ENCODE measurements around the gene S100B. TPM values are rescaled to one million over a fixed set of nuclear protein-coding genes. Genes with fewer than 3 reads are reported as not detected.

The S100B gene
- total RNA-seq, 6 donors from 2014 or later = 1.8 to 4.5 (median 2.7) TPM; not detected in 2

DNA sequence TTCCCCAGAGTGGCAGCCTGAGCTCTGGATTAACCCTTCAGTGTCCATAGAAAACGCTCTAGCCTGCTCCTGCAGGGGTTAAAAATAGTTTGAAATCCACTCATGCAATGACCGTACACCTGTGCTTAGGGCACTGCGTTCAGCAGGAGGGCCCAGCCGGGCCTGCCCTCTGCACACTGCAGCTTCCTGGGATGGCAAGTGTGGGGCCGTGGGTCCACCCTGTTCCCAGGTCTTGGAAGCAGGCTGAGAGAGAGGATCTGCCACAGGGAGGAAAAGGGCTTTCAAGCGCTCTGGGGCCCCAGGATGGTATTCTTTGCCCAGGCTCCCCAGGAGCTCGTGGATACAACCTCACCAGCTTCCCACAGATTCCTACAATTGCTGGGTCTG is 1.5 kb upstream of the S100B start:
- H3K27ac ChIP-seq = peak overlapping the region in 2 of 4 donors; percentile 27 to 28
- H3K4me3 ChIP-seq = no peak overlapping the region
- H3K27me3 ChIP-seq = no peaks in the 10 kb centered on the region
- peaks cover 0 to 4% (median 0%) of the 10 kb centered on the region in 4 donors for H3K9me3 ChIP-seq
- no peaks in the 10 kb centered on the region for H3K36me3 ChIP-seq
- 49 to 67% methylated on average over 1 to 7 of the region's 7 CpGs for WGBS, 2 donors
- no peak for TF ChIP-seq POLR2A (IDR thresholded peaks at IDR 0.05)
- TF ChIP-seq EP300 (IDR thresholded peaks at IDR 0.05) = no peak
- TF ChIP-seq, protein P1, sequence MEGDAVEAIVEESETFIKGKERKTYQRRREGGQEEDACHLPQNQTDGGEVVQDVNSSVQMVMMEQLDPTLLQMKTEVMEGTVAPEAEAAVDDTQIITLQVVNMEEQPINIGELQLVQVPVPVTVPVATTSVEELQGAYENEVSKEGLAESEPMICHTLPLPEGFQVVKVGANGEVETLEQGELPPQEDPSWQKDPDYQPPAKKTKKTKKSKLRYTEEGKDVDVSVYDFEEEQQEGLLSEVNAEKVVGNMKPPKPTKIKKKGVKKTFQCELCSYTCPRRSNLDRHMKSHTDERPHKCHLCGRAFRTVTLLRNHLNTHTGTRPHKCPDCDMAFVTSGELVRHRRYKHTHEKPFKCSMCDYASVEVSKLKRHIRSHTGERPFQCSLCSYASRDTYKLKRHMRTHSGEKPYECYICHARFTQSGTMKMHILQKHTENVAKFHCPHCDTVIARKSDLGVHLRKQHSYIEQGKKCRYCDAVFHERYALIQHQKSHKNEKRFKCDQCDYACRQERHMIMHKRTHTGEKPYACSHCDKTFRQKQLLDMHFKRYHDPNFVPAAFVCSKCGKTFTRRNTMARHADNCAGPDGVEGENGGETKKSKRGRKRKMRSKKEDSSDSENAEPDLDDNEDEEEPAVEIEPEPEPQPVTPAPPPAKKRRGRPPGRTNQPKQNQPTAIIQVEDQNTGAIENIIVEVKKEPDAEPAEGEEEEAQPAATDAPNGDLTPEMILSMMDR (IDR thresholded peaks at IDR 0.05) = no peak
- no peak for TF ChIP-seq POLR2AphosphoS5 (IDR thresholded peaks at IDR 0.05)
- ATAC-seq (ENCODE audit: low FRiP score in 2 of 2) (peak in 1 of 2 donors; percentile 15), DNase-seq (peak in 1 of 2 donors; percentile 39)
- H3K4me1 ChIP-seq = peaks cover 4 to 20% (median 17%) of the 10 kb centered on the region in 4 donors

DNA sequence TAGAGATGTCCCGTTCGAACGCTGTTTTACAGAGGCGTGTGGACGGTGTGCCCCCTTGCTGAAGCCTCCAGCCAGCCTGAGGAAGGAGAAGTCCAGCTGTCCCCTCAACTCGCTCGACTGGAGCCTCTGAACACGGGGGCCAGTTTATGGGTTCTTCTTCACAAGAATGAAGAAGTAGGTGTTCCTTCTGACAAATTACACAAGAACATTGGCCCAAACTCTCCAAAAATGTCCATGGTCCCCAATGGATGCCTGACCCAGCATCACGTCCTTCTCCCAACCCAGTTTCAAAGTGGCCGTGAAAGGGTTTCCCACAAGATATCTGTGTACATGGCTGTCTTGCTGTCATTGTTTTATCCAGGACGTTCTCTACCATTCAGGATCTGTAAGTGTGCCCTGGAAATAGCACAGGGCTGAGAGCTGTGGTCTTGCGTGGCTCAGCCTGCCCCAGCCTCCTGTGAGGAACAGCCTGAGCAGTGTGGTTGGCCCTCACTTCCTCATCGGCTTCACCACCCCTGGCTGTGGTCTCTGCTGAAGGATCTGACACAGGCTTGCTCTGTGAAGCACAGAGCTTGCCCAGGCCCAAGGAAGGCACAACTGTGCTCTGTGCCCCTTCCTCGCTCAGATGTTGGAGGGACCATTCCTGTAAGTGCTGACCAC is 1.0 kb upstream of the S100B start:
- TF ChIP-seq POLR2A (IDR thresholded peaks at IDR 0.05) (peak in 1 of 4 donors; percentile 18), POLR2AphosphoS5 (IDR thresholded peaks at IDR 0.05) (peak in 1 of 2 donors; percentile 30), EP300 (IDR thresholded peaks at IDR 0.05) (no peak)
- TF ChIP-seq, protein P1 (IDR thresholded peaks at IDR 0.05) = no peak
- Histone ChIP-seq H3K27ac (peak overlapping the region in 2 of 4 donors; percentile 27 to 28), H3K9me3 (peaks cover 0 to 4% (median 0%) of the 10 kb centered on the region in 4 donors), H3K4me1 (peaks cover 4 to 20% (median 17%) of the 10 kb centered on the region in 4 donors), H3K36me3 (no peaks in the 10 kb centered on the region), H3K4me3 (no peak overlapping the region), H3K27me3 (no peaks in the 10 kb centered on the region)
- DNase-seq (peak in 1 of 2 donors; percentile 82), ATAC-seq (ENCODE audit: low FRiP score in 2 of 2) (peak; percentile 81 to 87)
- WGBS, 2 donors = 53 to 80% methylated on average over 12 to 14 of the region's 14 CpGs

DNA sequence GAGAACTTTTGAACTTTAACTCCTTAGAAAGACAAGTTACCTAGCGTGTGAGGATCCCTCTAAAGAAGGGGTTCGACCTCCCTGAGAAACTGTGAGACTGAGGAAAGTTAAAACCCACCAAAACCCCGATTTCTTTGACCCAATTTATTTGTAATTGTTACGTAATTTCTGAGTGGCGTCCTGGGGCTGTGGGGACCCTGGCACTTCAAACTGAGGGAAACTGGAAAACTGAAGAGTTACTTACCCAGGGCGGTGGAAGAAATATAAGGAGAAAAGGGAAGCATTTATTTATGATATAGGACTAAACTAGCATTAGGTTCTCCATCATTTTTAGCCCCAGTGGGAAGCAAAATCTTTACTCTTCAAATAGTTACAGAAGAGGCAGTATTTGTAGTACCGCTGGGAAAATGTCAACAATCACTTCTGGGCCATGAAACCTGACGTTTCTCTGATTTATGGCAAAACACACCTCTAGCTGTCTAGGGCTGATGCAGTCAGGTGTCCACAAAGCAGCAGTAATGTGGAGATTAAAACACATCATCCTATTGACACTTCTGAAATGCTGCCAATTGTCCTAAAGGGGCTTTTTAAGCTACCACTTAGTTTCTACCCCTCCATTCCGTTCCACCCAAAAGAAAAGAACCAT is 430 bp downstream of the S100B start:
- DNase-seq (no peak), ATAC-seq (ENCODE audit: low FRiP score in 2 of 2) (no peak)
- Histone ChIP-seq H3K27me3 (no peaks in the 10 kb centered on the region), H3K4me3 (no peak overlapping the region), H3K9me3 (no peaks in the 10 kb centered on the region), H3K36me3 (no peaks in the 10 kb centered on the region), H3K27ac (peak overlapping the region in 1 of 4 donors; percentile 27), H3K4me1 (peaks cover 4 to 20% (median 17%) of the 10 kb centered on the region in 4 donors)
- TF ChIP-seq POLR2AphosphoS5 (IDR thresholded peaks at IDR 0.05) = no peak
- no peak for TF ChIP-seq EP300 (IDR thresholded peaks at IDR 0.05)
- TF ChIP-seq, protein P1 (IDR thresholded peaks at IDR 0.05) = no peak
- 69 to 77% methylated on average over 9 of the region's 9 CpGs for WGBS, 2 donors

DNA sequence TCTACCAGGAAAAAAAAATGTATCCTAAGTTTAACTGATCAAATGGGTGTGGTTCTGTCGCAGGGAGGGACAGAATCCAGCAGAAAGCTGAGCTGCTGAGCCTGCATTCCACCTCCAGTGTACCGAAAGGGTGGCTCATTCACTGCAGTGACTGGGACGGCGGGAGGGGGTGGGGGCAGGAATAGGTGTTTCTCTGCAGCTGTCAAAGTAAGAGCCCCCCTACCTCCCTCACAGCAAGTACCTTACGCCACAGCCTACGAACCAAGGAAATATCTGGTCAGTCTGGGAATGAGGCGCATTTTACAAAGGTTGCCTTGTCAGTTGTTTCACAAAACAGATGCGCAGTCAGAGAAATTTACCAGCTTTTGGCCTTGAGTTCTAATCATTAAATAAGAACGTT is 1.7 kb downstream of the S100B start:
- no peaks in the 10 kb centered on the region for H3K36me3 ChIP-seq
- H3K4me1 ChIP-seq = peaks cover 10 to 29% (median 23%) of the 10 kb centered on the region in 4 donors
- H3K9me3 ChIP-seq = no peaks in the 10 kb centered on the region
- 41 to 47% methylated on average over 8 to 9 of the region's 9 CpGs for WGBS, 2 donors
- H3K27me3 ChIP-seq = no peaks in the 10 kb centered on the region
- H3K4me3 ChIP-seq = no peak overlapping the region
- ATAC-seq (ENCODE audit: low FRiP score in 2 of 2) (no peak), DNase-seq (no peak)
- no peak for TF ChIP-seq POLR2A (IDR thresholded peaks at IDR 0.05)
- H3K27ac ChIP-seq = no peak overlapping the region

DNA sequence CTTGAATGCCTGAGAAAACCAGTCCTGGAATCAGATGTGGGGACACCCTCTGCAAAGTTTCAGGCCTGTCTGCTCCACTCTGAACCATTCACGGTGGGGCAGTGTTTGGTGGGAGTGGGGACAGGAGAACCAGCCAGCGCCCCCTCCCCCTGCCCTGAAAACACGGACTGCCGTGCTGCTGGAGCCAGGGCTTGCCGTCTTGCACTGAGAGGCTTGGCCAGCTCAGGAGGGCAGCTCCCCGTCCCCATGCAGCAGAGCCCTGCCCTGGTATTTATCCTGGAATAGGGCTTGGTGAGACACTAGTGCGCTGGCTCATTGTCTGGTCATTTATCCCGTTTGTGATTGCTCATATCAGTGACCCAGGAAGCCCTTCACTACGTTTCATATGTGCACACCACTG is 3.9 kb downstream of the S100B start:
- H3K4me1 ChIP-seq = peaks cover 5 to 20% (median 16%) of the 10 kb centered on the region in 4 donors
- H3K27me3 ChIP-seq = no peaks in the 10 kb centered on the region
- H3K27ac ChIP-seq = no peak overlapping the region
- H3K36me3 ChIP-seq = no peaks in the 10 kb centered on the region
- H3K4me3 ChIP-seq = no peak overlapping the region
- DNase-seq (no peak), ATAC-seq (ENCODE audit: low FRiP score in 2 of 2) (no peak)
- 75 to 86% methylated on average over 8 to 9 of the region's 9 CpGs for WGBS, 2 donors
- no peaks in the 10 kb centered on the region for H3K9me3 ChIP-seq
- TF ChIP-seq POLR2A (IDR thresholded peaks at IDR 0.05) = no peak
- TF ChIP-seq, protein P1 (IDR thresholded peaks at IDR 0.05) = no peak
- no peak for TF ChIP-seq EP300 (IDR thresholded peaks at IDR 0.05)
- no peak for TF ChIP-seq POLR2AphosphoS5 (IDR thresholded peaks at IDR 0.05)
